Natural killer cell (primary cell): ENCODE measurements around the gene TACR2. TPM values are rescaled to one million over a fixed set of nuclear protein-coding genes. Genes with fewer than 3 reads are reported as not detected.

Experiments
- ATAC-seq, 3 donors: fragments of 150-1000 bp in 2 of 3; fragments of 200-7000 bp in 1 of 3; cut with Tn5 transposase; 1 replicate in 1 of 3; 2 replicates in 2 of 3; pipeline ENCODE4 v1.10.0; 2021; ENCODE audit warnings: mild to moderate bottlenecking in 2 of 3, moderate library complexity in 2 of 3
- DNase-seq, 2 donors: peaks; one replicate each; pipeline versions ENCODE4 v3.0.0 to v3.0.0-alpha.2; 2013 to 2021; ENCODE audit warnings: mixed read lengths in 1 of 2
- H3K27ac ChIP-seq: one replicate; pipeline ENCODE4 v1.5.1; 2013; ENCODE audit warnings: mild to moderate bottlenecking, low read length
- H3K27me3 ChIP-seq: one replicate; pipeline ENCODE4 v1.6.1; 2013; ENCODE audit warnings: low read length; ENCODE audit not compliant: control insufficient read depth, insufficient read depth
- H3K36me3 ChIP-seq: one replicate; pipeline ENCODE4 v1.6.1; 2013; ENCODE audit warnings: low read length; ENCODE audit not compliant: control insufficient read depth, insufficient read depth
- H3K4me1 ChIP-seq: one replicate; pipeline ENCODE4 v1.6.1; 2013; ENCODE audit warnings: low read length; ENCODE audit not compliant: control insufficient read depth, insufficient read depth
- H3K4me3 ChIP-seq: one replicate; pipeline ENCODE4 v1.5.1; 2013; ENCODE audit warnings: low read length
- H3K9me3 ChIP-seq: one replicate; pipeline ENCODE4 v1.6.1; 2013; ENCODE audit warnings: low read length; ENCODE audit not compliant: control insufficient read depth, insufficient read depth
- H3K27ac Mint-ChIP-seq, 2 donors: one replicate each; pipeline ENCODE4 v1.8.0; 2022; ENCODE audit warnings: mild to moderate bottlenecking in 2 of 2, mixed read lengths in 2 of 2, moderate library complexity in 1 of 2
- H3K27me3 Mint-ChIP-seq, 2 donors: one replicate each; pipeline ENCODE4 v1.8.0; 2022; ENCODE audit warnings: low read depth in 2 of 2, mixed read lengths in 2 of 2
- H3K36me3 Mint-ChIP-seq: one replicate; pipeline ENCODE4 v1.8.0; 2022; ENCODE audit warnings: mixed read lengths
- H3K4me1 Mint-ChIP-seq, 2 donors: one replicate each; pipeline ENCODE4 v1.8.0; 2022; ENCODE audit warnings: mixed read lengths in 2 of 2
- H3K4me3 Mint-ChIP-seq: one replicate; pipeline ENCODE4 v1.8.0; 2022; ENCODE audit warnings: mild to moderate bottlenecking, moderate library complexity, mixed read lengths
- H3K9me3 Mint-ChIP-seq, 2 donors: one replicate each; pipeline ENCODE4 v1.8.0; 2022; ENCODE audit warnings: mixed read lengths in 2 of 2
- CTCF ChIP-seq: fragments of 200-600 bp; IDR thresholded peaks from one replicate; pipeline ENCODE4 v1.8.0; 2022; ENCODE audit warnings: antibody characterized with exemption
- WGBS: methylation state at CpG from one replicate; pipeline ENCODE4 v1.1.7; 2013; ENCODE audit warnings: missing lambda C conversion rate; ENCODE audit not compliant: insufficient coverage; 5-methylcytosine and 5-hydroxymethylcytosine counted together
- intact Hi-C: fragments of 100-400 bp; cut with micrococcal nuclease; formaldehyde crosslinking; loops from one replicate; pipeline ENCODE4 v1.14.2; 2022
- total RNA-seq, 4 donors: library from RNA; stranded (reverse); fragments of 120-200 nt in 1 of 4; gene quantifications; one replicate each; pipeline versions ENCODE4 v1.2.3 to v1.2.4, GENCODE V29; 2013 to 2022

Gene TACR2
- total RNA-seq, 3 donors from 2014 or later (not counting 1 experiment from before 2014, with no cell fraction given) = not detected

- H3K27ac Mint-ChIP-seq = peak overlapping the region in 1 of 2 donors; percentile 34
- H3K36me3 Mint-ChIP-seq = peaks cover 5% of the 10 kb centered on the region
- TF ChIP-seq CTCF = no peak
These were observed 25.6 kb downstream of the TACR2 start for GRCh38 chr10:69391158-69391557.

GRCh38 chr10:69389827-69390490 is 26.8 kb downstream of the TACR2 start:
- Histone ChIP-seq H3K4me1 (peaks cover 10% of the 10 kb centered on the region), H3K9me3 (no peaks in the 10 kb centered on the region), H3K36me3 (peaks cover 65% of the 10 kb centered on the region), H3K27ac (no peak overlapping the region), H3K27me3 (no peaks in the 10 kb centered on the region), H3K4me3 (no peak overlapping the region)
- no peak for TF ChIP-seq CTCF
- H3K9me3 Mint-ChIP-seq = no peaks in the 10 kb centered on the region
- H3K27me3 Mint-ChIP-seq = no peaks in the 10 kb centered on the region
- intact Hi-C loops = loop anchor here (5.0 to 10.0 kb wide), 2 partner anchors 265 to 403 kb away; partner anchors contain the start of genes KIFBP and VPS26A
- no peak for ATAC-seq
- H3K36me3 Mint-ChIP-seq = peaks cover 10% of the 10 kb centered on the region
- no peak overlapping the region for H3K4me3 Mint-ChIP-seq
- peak overlapping the region in 1 of 2 donors; percentile 2 for H3K27ac Mint-ChIP-seq
- 86% methylated on average over 8 of the region's 8 CpGs for WGBS
- H3K4me1 Mint-ChIP-seq = peaks cover 10 to 12% of the 10 kb centered on the region in 2 donors
- DNase-seq = no peak

More at GRCh38 chr10:69391158-69391557, 25.6 kb downstream of the TACR2 start:
- Histone ChIP-seq H3K4me1 (peaks cover 10% of the 10 kb centered on the region), H3K27ac (no peak overlapping the region), H3K27me3 (no peaks in the 10 kb centered on the region), H3K4me3 (no peak overlapping the region), H3K9me3 (no peaks in the 10 kb centered on the region), H3K36me3 (peaks cover 59% of the 10 kb centered on the region)
- no peak for ATAC-seq
- WGBS = 94% methylated on average over 6 of the region's 6 CpGs
- no peaks in the 10 kb centered on the region for H3K27me3 Mint-ChIP-seq
- H3K9me3 Mint-ChIP-seq = no peaks in the 10 kb centered on the region
- no peak for DNase-seq
- no peak overlapping the region for H3K4me3 Mint-ChIP-seq
- H3K4me1 Mint-ChIP-seq = peaks cover 10 to 12% of the 10 kb centered on the region in 2 donors
- intact Hi-C loops = loop anchor here (5.0 to 10.0 kb wide), 2 partner anchors 266 to 404 kb away; partner anchors contain the start of genes KIFBP and VPS26A

GRCh38 chr10:69388488-69388887 is 28.2 kb downstream of the TACR2 start:
- H3K36me3 ChIP-seq = peaks cover 66% of the 10 kb centered on the region
- Mint-ChIP-seq H3K4me1 (peaks cover 10 to 12% of the 10 kb centered on the region in 2 donors), H3K36me3 (peaks cover 13% of the 10 kb centered on the region), H3K4me3 (no peak overlapping the region), H3K9me3 (no peaks in the 10 kb centered on the region), H3K27ac (no peak overlapping the region), H3K27me3 (no peaks in the 10 kb centered on the region)
- intact Hi-C loops = no loop called here
- H3K27me3 ChIP-seq = no peaks in the 10 kb centered on the region
- ATAC-seq (no peak), DNase-seq (no peak)
- 100% methylated on average over 2 of the region's 2 CpGs for WGBS
- H3K9me3 ChIP-seq = no peaks in the 10 kb centered on the region
- no peak overlapping the region for H3K27ac ChIP-seq
- no peak for TF ChIP-seq CTCF
- no peak overlapping the region for H3K4me3 ChIP-seq
- H3K4me1 ChIP-seq = peaks cover 10% of the 10 kb centered on the region

GRCh38 chr10:69387500-69387899 is 29.2 kb downstream of the TACR2 start:
- Mint-ChIP-seq H3K9me3 (no peaks in the 10 kb centered on the region), H3K36me3 (peaks cover 13% of the 10 kb centered on the region), H3K27ac (no peak overlapping the region), H3K4me3 (no peak overlapping the region), H3K27me3 (no peaks in the 10 kb centered on the region), H3K4me1 (peaks cover 9% of the 10 kb centered on the region in 2 donors)
- intact Hi-C loops = no loop called here
- DNase-seq (no peak), ATAC-seq (no peak)
- WGBS = 92% methylated on average over 2 of the region's 3 CpGs
- no peak overlapping the region for H3K4me3 ChIP-seq
- TF ChIP-seq CTCF = no peak
- peaks cover 76% of the 10 kb centered on the region for H3K36me3 ChIP-seq
- H3K4me1 ChIP-seq = peaks cover 7% of the 10 kb centered on the region
- no peak overlapping the region for H3K27ac ChIP-seq
- H3K27me3 ChIP-seq = no peaks in the 10 kb centered on the region
- H3K9me3 ChIP-seq = no peaks in the 10 kb centered on the region
